SHP77 (cell line): ENCODE results near the gene LOXL3.

ENCODE experiments used
- DNase-seq, 2 experiments: peaks; one replicate each; lab custom pipeline; 2025; lab: John Stamatoyannopoulos, UW

LOXL3 gene

DNA sequence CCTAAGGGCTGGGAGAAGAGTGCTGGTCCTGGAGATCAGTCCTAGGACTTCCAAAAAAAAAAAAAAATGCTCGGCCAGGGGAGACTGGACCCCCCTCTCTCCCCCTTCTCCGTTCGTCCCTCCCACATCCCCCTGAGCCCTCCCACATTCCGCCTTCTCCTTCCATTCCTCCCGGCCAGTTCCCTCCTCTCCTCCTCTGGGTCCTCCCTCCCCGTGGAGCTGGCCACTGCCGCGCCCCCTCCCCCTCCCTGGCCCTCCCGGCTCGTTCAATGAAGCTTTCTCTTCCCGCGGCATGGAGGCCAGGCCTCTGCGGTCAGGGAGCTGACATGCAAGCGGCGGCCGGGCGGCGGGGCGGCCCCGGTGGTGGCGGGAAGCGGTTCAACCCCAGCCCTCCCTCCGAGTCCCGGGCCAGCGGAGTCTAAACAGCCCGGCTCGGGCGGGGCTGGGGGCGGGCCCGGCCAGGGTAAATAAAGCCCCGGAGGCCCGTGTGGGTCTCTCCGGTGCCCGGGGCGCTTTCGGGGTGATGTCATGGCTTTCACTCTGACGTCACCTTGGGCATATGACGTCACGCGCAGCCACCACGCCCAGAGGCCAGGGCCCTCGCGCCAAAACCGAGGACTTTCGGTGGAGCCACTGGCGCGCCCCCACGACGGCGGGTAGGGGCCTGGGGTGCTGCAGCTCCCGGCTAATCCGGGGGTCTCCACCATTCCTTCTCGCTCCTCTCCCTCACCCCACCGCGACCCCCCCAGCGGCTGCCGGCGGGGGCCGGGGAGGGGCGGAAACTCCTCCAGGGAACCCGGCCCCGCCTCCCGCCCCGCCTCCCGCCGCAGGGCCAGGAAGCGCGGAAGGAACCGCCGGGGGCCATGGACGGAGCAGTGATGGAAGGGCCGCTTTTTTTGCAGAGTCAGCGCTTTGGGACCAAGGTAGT, at the start of gene LOXL3, which contains the start of gene DOK1:
LOXL3 (minus strand) TSS at position 51 of the 928 bp plus-strand sequence. CDS start 1,308 bp downstream, outside the sequence.
DOK1 (plus strand) TSS at position 829 of the 928 bp plus-strand sequence; CDS start at position 864, 35 bp downstream.
- DNase-seq, result peak; percentile 57 to 74

DNA sequence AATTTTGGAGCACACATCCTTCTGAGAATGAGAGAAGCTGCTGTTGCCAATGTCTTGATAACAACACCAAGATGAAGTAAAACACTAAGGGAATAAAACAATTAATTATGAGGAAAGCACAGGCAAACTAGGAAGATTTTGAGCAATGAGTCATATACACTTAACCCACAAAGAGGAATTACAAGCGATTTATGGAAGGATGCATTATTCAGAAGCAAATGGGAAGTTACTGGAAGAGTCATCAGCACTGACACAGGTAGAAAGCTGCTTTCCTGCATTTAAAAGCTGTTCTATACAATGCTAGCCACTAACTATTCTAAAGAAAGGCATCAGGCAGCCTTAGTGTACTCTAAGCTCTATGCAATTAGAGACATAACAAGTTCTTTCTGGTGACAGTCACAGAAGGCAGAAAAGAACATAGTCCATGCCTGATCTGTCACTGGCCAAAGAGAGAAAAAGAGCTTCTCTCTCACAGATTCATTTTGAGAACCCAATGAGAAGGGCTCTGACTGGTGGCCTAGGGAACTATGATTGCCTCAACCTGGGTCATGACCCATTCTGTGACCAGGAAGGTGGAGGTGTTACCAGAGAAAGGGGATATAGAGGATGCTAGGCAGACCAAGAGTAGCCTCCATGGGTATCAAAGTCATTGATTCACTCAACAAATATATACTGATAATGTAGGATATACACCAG, 49.0 kb upstream of the LOXL3 start:
- DNase-seq, result no peak

DNA sequence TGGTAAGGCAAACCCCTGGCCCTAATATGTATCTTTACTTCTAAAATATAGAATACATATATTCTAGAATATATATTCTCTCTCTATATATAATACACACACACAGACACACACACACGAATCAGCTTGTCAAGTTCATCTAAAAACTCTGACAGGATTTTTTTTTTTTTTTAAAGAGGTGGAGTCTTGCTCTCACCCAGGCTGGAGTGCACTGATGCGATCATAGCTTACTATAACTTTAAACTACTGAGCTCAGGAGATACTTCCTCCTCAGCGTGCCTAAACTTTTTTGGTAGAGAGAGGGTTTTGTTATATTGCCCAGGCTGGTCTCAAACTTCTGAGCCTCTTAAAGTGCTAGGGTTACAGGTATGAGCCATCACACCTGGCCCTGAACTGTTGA, 45.9 kb upstream of the LOXL3 start:
- DNase-seq, result no peak

DNA sequence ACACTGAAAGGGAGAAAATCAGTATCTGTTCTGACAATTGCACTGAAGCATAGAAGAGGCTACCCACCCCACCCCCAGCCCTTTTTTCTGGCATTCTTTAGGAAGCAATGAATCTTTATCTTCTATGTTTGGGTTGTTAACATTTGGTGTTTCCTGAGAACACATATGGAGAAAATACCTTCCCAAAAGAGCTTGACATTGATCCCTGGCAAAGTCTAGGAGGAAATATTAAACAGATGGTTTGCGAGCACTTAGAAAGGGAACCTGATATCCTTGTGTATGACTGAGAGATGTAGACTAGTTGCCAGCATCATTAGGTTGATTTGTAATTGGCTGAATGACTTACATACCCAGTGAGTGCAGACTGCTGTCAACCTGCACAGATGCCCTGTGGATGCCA, 43.7 kb upstream of the LOXL3 start:
- no peak for DNase-seq

- DNase-seq, result no peak
Observed at GRCh38 chr2:74596584-74596983, 42.8 kb upstream of the LOXL3 start.

GRCh38 chr2:74593826-74594772, 40.4 kb upstream of the LOXL3 start:
- DNase-seq, result no peak

GRCh38 chr2:74588664-74589063, 34.9 kb upstream of the LOXL3 start:
- no peak for DNase-seq

- peak; percentile 73 to 80 for DNase-seq
Observed at GRCh38 chr2:74587664-74588277, 34.0 kb upstream of the LOXL3 start.

GRCh38 chr2:74585406-74586185, 31.9 kb upstream of the LOXL3 start:
- no peak for DNase-seq

GRCh38 chr2:74584088-74584645, 30.4 kb upstream of the LOXL3 start:
- DNase-seq, result no peak

DNA sequence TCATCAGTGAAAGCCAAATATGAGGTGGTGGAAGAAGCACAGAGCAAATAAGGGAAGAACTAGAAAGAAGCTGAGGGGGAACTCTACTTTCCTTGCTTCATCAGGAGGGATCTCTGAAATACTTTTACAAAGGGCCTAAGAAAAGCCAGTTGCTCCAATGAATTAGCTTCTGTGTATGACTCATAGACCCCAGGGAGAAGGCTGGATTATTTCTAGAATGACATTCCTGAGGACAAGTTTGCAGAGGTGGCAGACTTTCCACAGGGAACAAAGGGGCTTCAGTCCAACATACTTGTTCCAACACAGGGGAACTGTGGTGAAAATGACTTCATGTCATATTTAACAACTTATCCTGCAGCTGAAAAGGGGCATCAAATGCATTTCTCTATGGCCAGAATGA, 29.8 kb upstream of the LOXL3 start:
- DNase-seq, result no peak

GRCh38 chr2:74582184-74582583, 28.4 kb upstream of the LOXL3 start:
- DNase-seq, result no peak

GRCh38 chr2:74581463-74581862, 27.7 kb upstream of the LOXL3 start:
- no peak for DNase-seq

GRCh38 chr2:74578408-74578807, 24.7 kb upstream of the LOXL3 start:
- no peak for DNase-seq

GRCh38 chr2:74577448-74577847, 23.7 kb upstream of the LOXL3 start:
- DNase-seq, result peak in 1 of 2 experiments; percentile 27

DNA sequence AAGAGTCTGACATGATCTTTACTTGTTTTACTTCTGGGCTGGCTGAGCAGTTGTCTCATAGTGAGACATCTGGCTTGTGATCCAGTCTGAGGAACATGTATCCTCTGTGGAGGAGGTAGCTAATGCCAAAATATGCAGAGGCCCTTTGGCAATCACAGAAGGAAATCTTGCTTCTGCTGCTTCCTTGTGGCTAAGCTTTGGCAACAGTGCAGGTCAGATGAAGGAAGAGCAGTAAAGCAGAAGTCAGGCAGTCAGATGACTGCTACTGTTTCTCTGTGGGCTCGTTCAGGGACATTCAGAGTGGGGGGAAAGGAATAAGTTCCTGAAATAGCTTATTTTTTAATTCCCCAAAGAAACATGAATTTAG, 23.1 kb upstream of the LOXL3 start:
- no peak for DNase-seq

GRCh38 chr2:74576211-74576862, 22.6 kb upstream of the LOXL3 start:
- no peak for DNase-seq

DNA sequence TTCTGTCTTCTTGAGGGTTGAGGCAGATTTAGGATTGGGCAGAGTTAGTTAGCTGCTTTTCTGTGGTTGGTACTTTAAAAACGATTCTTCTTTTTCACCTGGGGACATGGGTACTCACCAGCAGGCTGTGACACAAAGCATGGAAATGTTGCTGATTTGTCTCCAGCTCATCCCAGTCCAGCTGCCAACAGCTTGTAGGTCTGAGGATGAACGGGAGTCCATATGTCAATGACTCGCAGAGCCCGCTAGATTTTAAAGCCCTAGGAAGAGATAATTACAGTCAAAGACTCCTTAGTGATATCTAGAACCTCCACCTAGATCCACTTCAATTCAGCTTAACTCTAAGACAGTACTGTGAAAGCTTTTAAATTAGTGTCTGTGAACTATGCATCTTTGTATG, 21.6 kb upstream of the LOXL3 start:
- DNase-seq, result no peak

DNA sequence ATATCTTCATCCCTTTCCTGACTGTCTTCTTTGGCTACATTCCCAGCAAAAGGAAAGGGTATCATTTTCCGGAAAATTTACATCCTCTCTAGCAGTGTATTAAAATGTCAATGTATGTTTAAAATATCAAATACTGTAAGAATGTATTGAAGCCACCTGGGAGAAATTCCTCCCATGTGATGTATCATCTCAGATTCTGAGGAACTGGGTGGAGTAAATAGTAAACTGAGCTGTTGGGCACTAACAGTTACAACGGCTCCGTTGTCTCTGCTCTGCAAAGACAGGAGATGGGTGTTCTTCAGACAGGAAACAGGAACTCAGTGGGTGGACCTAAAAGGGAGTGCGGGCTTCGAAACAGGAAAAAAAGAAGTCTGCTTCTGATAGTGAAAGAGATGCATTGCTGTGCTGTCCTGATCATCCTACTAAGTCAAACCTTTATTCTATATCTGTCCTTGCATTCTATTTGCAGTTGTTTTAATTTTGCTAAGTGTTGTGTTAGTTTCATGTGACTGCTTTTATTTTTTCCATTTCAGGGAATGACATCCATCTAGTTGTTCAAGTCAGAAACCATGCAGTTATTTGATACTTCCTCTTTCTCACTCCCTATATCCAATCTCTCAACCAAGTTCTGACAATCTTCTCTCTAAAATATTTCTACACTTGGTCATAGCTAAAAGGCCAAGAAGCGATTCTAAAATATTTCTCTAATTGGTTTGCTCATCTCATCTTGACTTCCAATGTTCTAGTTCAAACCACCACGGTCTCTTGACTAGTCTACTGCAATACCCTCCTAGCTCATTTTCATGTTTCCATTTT, 20.2 kb upstream of the LOXL3 start:
- peak; percentile 4 to 21 for DNase-seq
